T-cell (primary cell): ENCODE data around the gene GALNTL6. TPM values are rescaled to one million over a fixed set of nuclear protein-coding genes. Genes with fewer than 3 reads are reported as not detected.

Experiments
- ATAC-seq, 4 experiments: fragments of 200-7000 bp in 3 of 4; fragments of 150-1000 bp in 1 of 4; cut with Tn5 transposase; replicated peaks in 1 of 4; 1 replicate in 3 of 4; 2 replicates in 1 of 4; pipeline ENCODE4 v1.10.0; 2021; ENCODE audit warnings: moderate library complexity in 3 of 4, mild to moderate bottlenecking in 2 of 4, moderate number of reproducible peaks in 1 of 4
- CTCF ChIA-PET, 2 donors: fragments of 300-600 bp; sonication (Branson Sonifier 250); formaldehyde crosslinking; loops; one replicate each; lab custom pipeline; 2022; ENCODE audit warnings: antibody characterized with exemption in 2 of 2; lab: Charles Lee
- POLR2A ChIA-PET, 2 donors: fragments of 300-600 bp; sonication (Branson Sonifier 250); formaldehyde crosslinking; loops; one replicate each; lab custom pipeline; 2022; ENCODE audit warnings: antibody characterized with exemption in 2 of 2; lab: Charles Lee
- DNase-seq, 35 experiments: peaks; one replicate each; pipeline versions ENCODE4 v3.0.0 to v3.0.0-alpha.2; 2013 to 2023
- H3K27ac ChIP-seq: one replicate; pipeline ENCODE4 v1.5.1; 2013; ENCODE audit warnings: low read length
- H3K27me3 ChIP-seq, 2 experiments: replicated peaks in 1 of 2; 1 replicate in 1 of 2; 2 replicates in 1 of 2; pipeline versions ENCODE4 v1.6.1 to v1.7.0; 2013; ENCODE audit warnings: low read length in 1 of 2, mixed read lengths in 1 of 2; ENCODE audit not compliant: control insufficient read depth in 2 of 2, insufficient read depth in 2 of 2; ENCODE audit errors: extremely low read depth in 1 of 2
- H3K36me3 ChIP-seq, 2 donors: 1 replicate in 1 of 2; 2 replicates in 1 of 2; pipeline versions ENCODE4 v1.6.1 to v1.7.0; 2013; ENCODE audit warnings: low read length in 1 of 2; ENCODE audit not compliant: control insufficient read depth in 2 of 2, insufficient read depth in 1 of 2; ENCODE audit errors: extremely low read depth in 1 of 2
- H3K4me1 ChIP-seq, 2 experiments: 1 replicate in 1 of 2; 2 replicates in 1 of 2; pipeline versions ENCODE4 v1.6.1 to v1.7.0; 2013; ENCODE audit warnings: low read length in 2 of 2, mixed read lengths in 1 of 2; ENCODE audit not compliant: insufficient read depth in 2 of 2, control insufficient read depth in 1 of 2; ENCODE audit errors: extremely low read depth in 1 of 2
- H3K4me3 ChIP-seq, 2 donors: 1 replicate in 1 of 2; 2 replicates in 1 of 2; pipeline versions ENCODE4 v1.5.1 to v1.7.0; 2013; ENCODE audit warnings: mild to moderate bottlenecking in 2 of 2, low read length in 1 of 2, moderate library complexity in 1 of 2; ENCODE audit not compliant: control insufficient read depth in 1 of 2; ENCODE audit errors: extremely low read depth in 1 of 2
- H3K9me3 ChIP-seq: 2 replicates; pipeline ENCODE4 v1.7.0; 2013
- H3K27ac Mint-ChIP-seq, 2 donors: one replicate each; pipeline ENCODE4 v1.8.0; 2020 to 2021; ENCODE audit warnings: mild to moderate bottlenecking in 2 of 2, mixed read lengths in 2 of 2
- H3K27me3 Mint-ChIP-seq, 2 donors: one replicate each; pipeline ENCODE4 v1.8.0; 2021 to 2022; ENCODE audit warnings: mixed read lengths in 2 of 2
- H3K36me3 Mint-ChIP-seq: one replicate; pipeline ENCODE4 v1.8.0; 2021; ENCODE audit warnings: mixed read lengths
- H3K4me1 Mint-ChIP-seq, 3 donors: one replicate each; pipeline ENCODE4 v1.8.0; 2020 to 2022; ENCODE audit warnings: mixed read lengths in 3 of 3, mild to moderate bottlenecking in 1 of 3
- H3K4me3 Mint-ChIP-seq, 3 donors: one replicate each; pipeline ENCODE4 v1.8.0; 2020 to 2022; ENCODE audit warnings: mild to moderate bottlenecking in 3 of 3, mixed read lengths in 3 of 3, moderate library complexity in 3 of 3
- H3K9me3 Mint-ChIP-seq, 3 donors: one replicate each; pipeline ENCODE4 v1.8.0; 2020 to 2022; ENCODE audit warnings: mixed read lengths in 3 of 3
- total RNA-seq, 35 experiments: library from RNA in 6 of 35; stranded (reverse) in 6 of 35; fragments of 120-200 nt in 1 of 35; gene quantifications; one replicate each; pipeline versions ENCODE4 v1.2.1 to v1.2.4 and lab custom pipeline; 2013 to 2026

GALNTL6 gene
- total RNA-seq, 5 donors from 2014 or later (not counting 1 experiment from before 2014, with no cell fraction given) = not detected

DNA sequence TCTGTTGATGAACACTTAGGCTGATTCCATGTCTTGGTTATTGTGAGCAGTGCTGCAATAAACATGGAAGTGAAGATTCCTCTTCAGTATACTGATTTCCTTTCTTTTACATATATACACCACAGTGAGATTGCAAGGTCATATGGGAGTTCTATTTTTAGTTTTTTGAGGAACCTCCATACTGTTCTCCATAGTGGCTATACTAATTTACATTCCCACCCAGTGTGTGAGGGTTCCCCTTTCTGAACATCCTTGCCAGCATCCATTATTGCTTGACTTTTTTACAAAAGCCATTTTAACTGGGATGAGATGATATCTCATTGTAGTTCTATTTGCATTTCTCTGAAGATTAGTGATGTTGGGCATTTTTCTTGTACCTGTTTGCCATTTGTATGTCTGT is 1274.9 kb downstream of the GALNTL6 start:
- H3K36me3 Mint-ChIP-seq = no peaks in the 10 kb centered on the region
- H3K36me3 ChIP-seq = no peaks in the 10 kb centered on the region
- H3K4me1 Mint-ChIP-seq = no peaks in the 10 kb centered on the region
- peaks cover 0 to 14% of the 10 kb centered on the region in 2 experiments for H3K27me3 ChIP-seq
- DNase-seq = no peak
- no peaks in the 10 kb centered on the region for H3K9me3 ChIP-seq
- ChIA-PET POLR2A (no interaction called here), CTCF (interaction anchor here in 1 of 2 donors (1.2 kb wide), 1 partner anchor 40 kb away, joined by 3 read pairs; no protein-coding TSS in a partner anchor)
- H3K27me3 Mint-ChIP-seq = peaks cover 20 to 22% of the 10 kb centered on the region in 2 donors
- no peak overlapping the region for H3K27ac ChIP-seq
- no peak for ATAC-seq
- H3K4me1 ChIP-seq = no peaks in the 10 kb centered on the region
- no peak overlapping the region for H3K4me3 Mint-ChIP-seq
- H3K27ac Mint-ChIP-seq = no peak overlapping the region
- peaks cover 0 to 4% (median 0%) of the 10 kb centered on the region in 3 donors for H3K9me3 Mint-ChIP-seq
- no peak overlapping the region for H3K4me3 ChIP-seq
